GM06990 (cell line): ENCODE results near the gene PRX.
"Not testable (repeated sequence)": the region's sequence is repeated elsewhere in the genome, so short reads cannot be mapped to it uniquely, and the experiment has no call there.

Experiments
- DNase-seq: peaks from one replicate; pipeline ENCODE4 v3.0.0-alpha.2; 2011; ENCODE audit not compliant: insufficient read length; ENCODE audit errors: extremely low read depth
- H3K27me3 ChIP-seq: replicated peaks from 2 replicates; pipeline ENCODE4 v1.6.0; 2011; ENCODE audit warnings: low read length; ENCODE audit not compliant: control insufficient read depth, insufficient read depth
- H3K36me3 ChIP-seq: 2 replicates; pipeline ENCODE4 v1.5.1; 2011; ENCODE audit warnings: low read length; ENCODE audit not compliant: control insufficient read depth, insufficient read depth
- H3K4me3 ChIP-seq: replicated peaks from 2 replicates; pipeline ENCODE4 v1.5.1; 2011; ENCODE audit warnings: low read depth, mild to moderate bottlenecking, control low read depth, low read length
- TF ChIP-seq, protein P1 (sequence below): IDR thresholded peaks from 2 replicates; pipeline ENCODE4 v1.5.1; 2011; ENCODE audit warnings: low read length, control low read depth, mild to moderate bottlenecking, inconsistent platforms; ENCODE audit not compliant: insufficient read depth, poor library complexity, severe bottlenecking

PRX gene

DNA sequence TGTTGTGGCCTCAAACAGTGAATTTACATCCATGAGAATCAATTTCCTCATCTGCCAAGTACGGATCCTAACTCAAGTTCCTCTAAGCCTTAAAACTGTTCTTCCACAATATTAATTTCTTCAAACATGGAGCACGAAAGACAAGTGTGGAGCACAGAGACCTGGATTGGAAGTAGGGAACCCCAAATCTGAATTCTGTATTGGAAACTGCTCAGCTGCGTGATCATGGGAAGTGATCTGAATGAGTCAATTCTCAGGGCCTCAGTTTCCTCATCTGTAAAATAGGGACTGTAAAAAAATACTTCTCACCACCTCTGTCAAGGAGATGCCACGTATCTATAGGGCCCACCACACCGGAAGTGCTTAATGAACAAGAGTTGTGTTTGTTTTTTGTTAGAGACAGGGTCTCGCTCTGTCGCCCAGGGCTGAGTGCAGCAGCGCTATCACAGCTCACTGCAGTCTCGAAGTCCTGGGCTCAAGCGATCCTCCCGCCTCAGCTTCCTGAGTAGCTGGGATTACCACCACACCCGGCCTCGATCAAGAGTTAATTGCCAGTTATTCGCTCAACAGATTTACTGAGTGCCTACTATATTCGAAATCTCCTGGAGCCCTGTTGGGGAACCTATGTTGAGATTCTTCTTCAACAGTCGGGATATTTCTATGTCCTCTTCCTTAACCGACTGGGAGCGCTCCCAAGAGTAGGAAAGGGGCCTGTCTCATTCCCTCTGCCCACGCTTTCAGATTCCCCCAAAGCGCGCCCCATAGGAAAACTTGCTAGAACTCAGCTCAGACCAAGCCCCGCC lies 29.4 kb upstream of the PRX start:
- peak; percentile 63 for DNase-seq
- H3K27me3 ChIP-seq = no peaks in the 10 kb centered on the region
- peak overlapping the region; percentile 77 for H3K4me3 ChIP-seq
- H3K36me3 ChIP-seq = peaks cover 9% of the 10 kb centered on the region
- TF ChIP-seq, protein P1, sequence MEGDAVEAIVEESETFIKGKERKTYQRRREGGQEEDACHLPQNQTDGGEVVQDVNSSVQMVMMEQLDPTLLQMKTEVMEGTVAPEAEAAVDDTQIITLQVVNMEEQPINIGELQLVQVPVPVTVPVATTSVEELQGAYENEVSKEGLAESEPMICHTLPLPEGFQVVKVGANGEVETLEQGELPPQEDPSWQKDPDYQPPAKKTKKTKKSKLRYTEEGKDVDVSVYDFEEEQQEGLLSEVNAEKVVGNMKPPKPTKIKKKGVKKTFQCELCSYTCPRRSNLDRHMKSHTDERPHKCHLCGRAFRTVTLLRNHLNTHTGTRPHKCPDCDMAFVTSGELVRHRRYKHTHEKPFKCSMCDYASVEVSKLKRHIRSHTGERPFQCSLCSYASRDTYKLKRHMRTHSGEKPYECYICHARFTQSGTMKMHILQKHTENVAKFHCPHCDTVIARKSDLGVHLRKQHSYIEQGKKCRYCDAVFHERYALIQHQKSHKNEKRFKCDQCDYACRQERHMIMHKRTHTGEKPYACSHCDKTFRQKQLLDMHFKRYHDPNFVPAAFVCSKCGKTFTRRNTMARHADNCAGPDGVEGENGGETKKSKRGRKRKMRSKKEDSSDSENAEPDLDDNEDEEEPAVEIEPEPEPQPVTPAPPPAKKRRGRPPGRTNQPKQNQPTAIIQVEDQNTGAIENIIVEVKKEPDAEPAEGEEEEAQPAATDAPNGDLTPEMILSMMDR = no peak

DNA sequence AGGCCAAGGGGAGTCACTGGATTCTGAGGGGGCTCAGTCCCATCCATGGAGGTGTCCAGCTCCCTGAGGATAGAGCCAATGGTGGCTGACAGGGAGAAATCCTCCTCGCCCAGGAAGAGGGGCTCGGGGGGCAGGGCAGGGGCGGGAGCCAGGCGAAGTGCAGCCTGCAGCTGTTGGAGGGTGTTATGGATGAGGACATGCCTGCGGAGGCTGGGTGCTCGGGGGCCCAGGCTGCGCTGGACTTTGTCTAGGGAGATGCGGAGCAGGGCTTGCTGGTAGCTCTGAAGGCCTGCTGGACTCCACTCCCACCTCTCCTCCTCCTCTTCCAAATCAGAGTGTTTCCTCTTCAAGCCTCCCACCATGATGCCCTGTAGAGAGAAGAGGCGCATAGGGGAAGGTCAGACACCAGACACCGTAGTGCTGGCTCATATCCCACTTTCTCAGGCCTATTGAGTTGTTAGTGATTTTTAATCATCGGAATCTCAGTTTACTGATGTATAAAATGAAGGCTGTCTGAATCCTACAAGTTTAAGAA lies 28.6 kb upstream of the PRX start:
- peaks cover 9% of the 10 kb centered on the region for H3K36me3 ChIP-seq
- TF ChIP-seq, protein P1 = no peak
- H3K27me3 ChIP-seq = no peaks in the 10 kb centered on the region
- DNase-seq = no peak
- H3K4me3 ChIP-seq = no peak overlapping the region; the same call in 1 of the 2 replicates

DNA sequence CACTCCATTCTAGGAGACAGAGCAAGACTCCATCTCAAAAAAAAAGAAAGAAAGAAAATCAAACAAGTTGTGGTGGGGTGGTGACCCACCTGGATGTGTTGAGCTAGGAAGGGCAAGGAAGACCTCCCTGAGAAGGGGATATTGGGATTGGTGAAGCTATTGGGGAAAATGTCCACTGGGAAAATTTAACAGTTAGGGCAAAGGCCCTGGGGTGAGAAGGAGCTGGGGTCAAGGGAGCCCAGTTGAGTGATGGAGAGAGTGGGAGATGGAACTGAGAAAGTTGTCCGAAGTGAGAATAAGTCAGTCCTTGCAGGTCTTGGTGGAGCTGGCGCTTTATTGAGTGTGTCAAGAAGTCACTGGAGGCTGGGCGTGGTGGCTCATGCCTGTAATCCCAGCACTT lies 25.1 kb upstream of the PRX start:
- no peak overlapping the region for H3K4me3 ChIP-seq
- no peaks in the 10 kb centered on the region for H3K27me3 ChIP-seq
- DNase-seq = no peak
- peaks cover 9% of the 10 kb centered on the region for H3K36me3 ChIP-seq
- TF ChIP-seq, protein P1 = no peak

DNA sequence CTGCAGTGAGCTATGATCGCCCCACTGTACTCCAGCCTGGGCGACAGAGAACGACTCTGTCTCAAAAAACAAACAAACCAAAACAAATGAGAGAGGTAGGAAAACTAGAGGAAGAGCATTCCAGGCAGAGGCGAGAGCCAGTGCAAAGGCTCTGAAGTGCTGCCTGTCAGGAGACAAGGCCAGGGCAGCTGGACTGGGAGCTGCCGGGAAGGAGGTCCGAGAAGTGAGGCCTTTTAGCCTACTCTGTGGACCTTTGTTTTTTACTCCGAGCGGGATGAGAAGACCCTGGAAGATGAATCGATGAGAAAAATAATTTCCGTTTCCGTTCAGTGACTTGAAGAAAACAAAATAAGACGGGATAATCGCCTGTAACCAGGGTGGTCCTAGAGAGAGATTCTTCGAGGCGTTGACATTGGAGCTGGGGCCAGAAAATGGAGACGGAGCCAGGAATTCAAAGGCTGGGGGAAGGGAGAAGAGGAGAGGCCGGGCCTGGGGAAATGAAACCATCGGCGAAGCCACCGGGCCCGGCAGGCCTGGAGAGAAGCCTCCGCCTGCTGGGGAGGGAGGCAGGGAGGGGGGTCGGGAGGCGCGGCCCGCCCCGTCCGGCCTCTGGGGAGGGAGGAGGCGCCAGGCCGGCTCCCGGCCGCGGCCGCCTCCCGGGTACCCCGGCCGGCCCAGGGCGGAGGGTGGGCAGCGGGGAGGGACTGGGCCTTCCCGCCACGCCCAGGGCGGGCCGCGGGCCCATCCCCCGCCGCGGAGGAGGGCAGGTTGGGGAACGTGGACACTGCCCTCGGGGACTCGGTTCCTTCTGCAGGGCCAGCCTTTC lies 20.4 kb upstream of the PRX start:
- DNase-seq = peak; percentile 84
- H3K4me3 ChIP-seq = peak overlapping the region; percentile 49
- H3K36me3 ChIP-seq = no peaks in the 10 kb centered on the region
- no peaks in the 10 kb centered on the region for H3K27me3 ChIP-seq
- TF ChIP-seq, protein P1 = no peak

GRCh38 chr19:40432760-40433159 lies 19.6 kb upstream of the PRX start:
- not testable (repeated sequence) for H3K27me3 ChIP-seq, H3K4me3 ChIP-seq, DNase-seq, H3K36me3 ChIP-seq

GRCh38 chr19:40431698-40432097 lies 18.5 kb upstream of the PRX start:
- Histone ChIP-seq H3K36me3 (no peaks in the 10 kb centered on the region), H3K4me3 (no peak overlapping the region), H3K27me3 (no peaks in the 10 kb centered on the region)
- DNase-seq = no peak
- TF ChIP-seq, protein P1 = no peak

DNA sequence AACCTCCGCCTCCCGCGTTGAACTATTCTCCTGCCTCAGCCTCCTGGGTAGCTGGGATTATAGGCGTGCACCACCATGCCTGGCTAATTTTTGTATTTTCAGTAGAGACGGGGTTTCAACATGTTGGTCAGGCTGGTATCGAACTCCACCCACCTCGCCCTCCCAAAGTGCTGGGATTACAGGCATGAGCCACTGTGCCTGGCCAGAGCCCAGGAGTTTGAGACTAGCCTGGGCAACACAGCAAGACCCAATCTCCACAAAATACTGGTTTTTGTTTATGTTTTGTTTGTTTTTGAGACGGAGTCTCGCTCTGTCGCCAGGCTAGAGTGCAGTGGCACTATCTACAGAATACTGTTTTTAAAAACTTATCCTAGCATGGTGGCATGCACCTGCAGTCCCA lies 17.1 kb upstream of the PRX start:
- not testable (repeated sequence) for DNase-seq, H3K4me3 ChIP-seq, H3K36me3 ChIP-seq, H3K27me3 ChIP-seq

DNA sequence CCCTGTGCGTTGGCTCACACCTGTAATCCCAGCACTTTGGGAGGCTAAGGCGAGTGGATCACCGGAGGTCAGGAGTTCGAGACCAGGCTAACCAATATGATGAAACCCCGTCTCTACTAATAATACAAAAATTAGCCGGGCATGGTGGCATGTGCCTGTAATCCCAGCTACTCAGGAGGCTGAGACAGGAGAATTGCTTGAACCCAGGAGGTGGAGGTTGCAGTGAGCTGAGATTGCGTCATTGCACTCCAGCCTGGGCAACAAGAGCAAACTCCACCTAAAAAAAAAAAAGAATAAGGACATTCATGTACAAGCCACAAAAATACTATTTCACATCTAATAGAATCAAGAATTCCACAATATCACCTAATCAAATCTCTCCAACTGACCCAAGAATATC lies 15.0 kb upstream of the PRX start:
- DNase-seq, H3K36me3 ChIP-seq, H3K27me3 ChIP-seq, H3K4me3 ChIP-seq: not testable (repeated sequence)
